Panc1 (cell line): ENCODE results near the gene AUH. TPM values are rescaled to one million over a fixed set of nuclear protein-coding genes. Genes with fewer than 3 reads are reported as not detected.
A peak's percentile ranks its signal among the peaks of the same experiment; 100 is the strongest.

Experiments
- ATAC-seq: fragments of 200-7000 bp; cut with Tn5 transposase; 2 replicates; pipeline ENCODE4 v1.9.1; 2020; ENCODE audit warnings: mild to moderate bottlenecking, moderate library complexity
- BruUV-seq: library from RNA; stranded (reverse); fragments of 400-500 nt; replicated peaks from 2 replicates; lab custom pipeline; 2021; lab: Mats Ljungman, UMichigan
- CTCF ChIA-PET: fragments of 300-600 bp; sonication (Branson Sonifier 250); formaldehyde crosslinking; loops from one replicate; lab custom pipeline; 2022; ENCODE audit warnings: antibody characterized with exemption; lab: Charles Lee
- POLR2A ChIA-PET: fragments of 300-600 bp; sonication (Branson Sonifier 250); formaldehyde crosslinking; loops from one replicate; lab custom pipeline; 2022; ENCODE audit warnings: antibody characterized with exemption; lab: Charles Lee
- DNase-seq: peaks from one replicate; pipeline ENCODE4 v3.0.0-alpha.2; 2010; ENCODE audit warnings: low read depth, low spot score
- H3K27ac ChIP-seq: 2 replicates; pipeline ENCODE4 v1.5.1; 2011; ENCODE audit warnings: mild to moderate bottlenecking, low read length, inconsistent platforms
- H3K27me3 ChIP-seq: fragments of 200-500 bp; sonication (Bioruptor generic); 2 replicates; pipeline ENCODE4 v1.6.0; 2014; ENCODE audit warnings: low read length, inconsistent platforms; ENCODE audit not compliant: control insufficient read depth, insufficient read depth
- H3K36me3 ChIP-seq: fragments of 200-500 bp; sonication (Bioruptor generic); 2 replicates; pipeline ENCODE4 v1.5.1; 2014; ENCODE audit warnings: inconsistent platforms, mild to moderate bottlenecking, low read length, moderate library complexity; ENCODE audit not compliant: control insufficient read depth, insufficient read depth
- H3K4me1 ChIP-seq: 2 replicates; pipeline ENCODE4 v1.5.1; 2011; ENCODE audit warnings: inconsistent platforms, mild to moderate bottlenecking, low read length, moderate library complexity; ENCODE audit not compliant: control insufficient read depth, insufficient read depth
- H3K4me3 ChIP-seq, 2 experiments: 2 replicates each; pipeline ENCODE4 v1.5.1; 2011 to 2012; ENCODE audit warnings: low read depth in 2 of 2, low read length in 2 of 2, mild to moderate bottlenecking in 2 of 2, inconsistent platforms in 1 of 2, moderate library complexity in 1 of 2
- H3K9me3 ChIP-seq: fragments of 200-500 bp; sonication (Bioruptor generic); 2 replicates; pipeline ENCODE4 v1.5.1; 2014; ENCODE audit warnings: low read depth, mild to moderate bottlenecking, inconsistent platforms, low read length, moderate library complexity; ENCODE audit not compliant: control insufficient read depth, insufficient read depth
- CTCF ChIP-seq: fragments of 450-650 bp; IDR thresholded peaks from 2 replicates; pipeline ENCODE4 v1.5.1; 2017; ENCODE audit warnings: mild to moderate bottlenecking
- POLR2AphosphoS5 ChIP-seq: IDR thresholded peaks from 2 replicates; pipeline ENCODE4 v1.6.1; 2012; ENCODE audit warnings: mild to moderate bottlenecking, low read depth, low read length, moderate library complexity
- REST ChIP-seq, 2 experiments: IDR thresholded peaks; 2 replicates each; pipeline ENCODE4 v1.6.1; 2011 to 2012; ENCODE audit warnings: low read depth in 2 of 2, control low read depth in 1 of 2, low read length in 1 of 2, mild to moderate bottlenecking in 1 of 2, moderate library complexity in 1 of 2; ENCODE audit not compliant: insufficient read depth in 1 of 2
- SIN3A ChIP-seq: IDR thresholded peaks from 2 replicates; pipeline ENCODE4 v1.6.1; 2012; ENCODE audit warnings: low read depth, mild to moderate bottlenecking, low read length, moderate library complexity, borderline replicate concordance; ENCODE audit not compliant: insufficient read depth
- TCF7L2 ChIP-seq: IDR thresholded peaks from 2 replicates; pipeline ENCODE4 v1.6.1; 2011; ENCODE audit warnings: mild to moderate bottlenecking, low read depth, low read length, inconsistent platforms
- in situ Hi-C: cut with HindIII; loops from 2 replicates; pipeline ENCODE4 v1.10.0; 2016; ENCODE audit warnings: low sequenced_read_pairs, low pct_unique_long_range_greater_than_20kb
- intact Hi-C: fragments of 100-400 bp; cut with micrococcal nuclease; formaldehyde crosslinking; loops from one replicate; pipeline ENCODE4 v1.10.0; 2022; ENCODE audit not compliant: unreplicated experiment
- total RNA-seq: library from RNA; stranded (reverse); gene quantifications from one replicate; pipeline ENCODE4 v1.2.1, GENCODE V29; 2021; ENCODE audit not compliant: unreplicated experiment

The AUH gene
- total RNA-seq, 1 experiment from 2014 or later = 7.7 TPM

- ATAC-seq (no peak), DNase-seq (no peak)
- BruUV-seq = no TSS peak
- H3K4me3 ChIP-seq = no peak overlapping the region
- H3K36me3 ChIP-seq = no peaks in the 10 kb centered on the region
- peaks cover 7% of the 10 kb centered on the region for H3K4me1 ChIP-seq
- H3K9me3 ChIP-seq = 0 out of 2 replicates have a peak, but pooled peaks cover 2% of the 10 kb centered on the region
- intact Hi-C loops (no loop called here), in situ Hi-C loops (no loop called here)
- no peak overlapping the region for H3K27ac ChIP-seq
- CTCF ChIA-PET = no interaction called here
- TF ChIP-seq SIN3A (no peak), CTCF (no peak), TCF7L2 (no peak), POLR2AphosphoS5 (no peak), REST (IDR thresholded peaks at IDR 0.05; ENCODE audit: insufficient read depth in 1 of 2, low read depth in 2 of 2, low read length in 1 of 2) (no peak)
- no peaks in the 10 kb centered on the region for H3K27me3 ChIP-seq
- POLR2A ChIA-PET = no interaction called here
These were observed 166.2 kb downstream of the AUH start for GRCh38 chr9:91195372-91196012.

GRCh38 chr9:91193658-91194391 is 167.9 kb downstream of the AUH start:
- TF ChIP-seq POLR2AphosphoS5 (no peak), CTCF (no peak), REST (IDR thresholded peaks at IDR 0.05; ENCODE audit: insufficient read depth in 1 of 2, low read depth in 2 of 2, low read length in 1 of 2) (no peak), SIN3A (no peak), TCF7L2 (no peak)
- H3K9me3 ChIP-seq = no peaks in the 10 kb centered on the region
- intact Hi-C loops = no loop called here
- no peaks in the 10 kb centered on the region for H3K27me3 ChIP-seq
- no peak for DNase-seq
- ChIA-PET CTCF (no interaction called here), POLR2A (no interaction called here)
- H3K4me3 ChIP-seq = peak overlapping the region; percentile 33 to 43
- BruUV-seq = no TSS peak
- H3K36me3 ChIP-seq = no peaks in the 10 kb centered on the region
- in situ Hi-C loops = no loop called here
- 0 out of 2 replicates have a peak overlapping the region, but pooled peaks have one; percentile 17 for H3K27ac ChIP-seq
- H3K4me1 ChIP-seq = peaks cover 7% of the 10 kb centered on the region
- ATAC-seq = peak; percentile 45
